ENCODE measurements around the gene COL27A1.

GRCh38 chr9:114357360-114357759, 202.0 kb downstream of the COL27A1 start:
- TF ChIP-seq, protein P1, sequence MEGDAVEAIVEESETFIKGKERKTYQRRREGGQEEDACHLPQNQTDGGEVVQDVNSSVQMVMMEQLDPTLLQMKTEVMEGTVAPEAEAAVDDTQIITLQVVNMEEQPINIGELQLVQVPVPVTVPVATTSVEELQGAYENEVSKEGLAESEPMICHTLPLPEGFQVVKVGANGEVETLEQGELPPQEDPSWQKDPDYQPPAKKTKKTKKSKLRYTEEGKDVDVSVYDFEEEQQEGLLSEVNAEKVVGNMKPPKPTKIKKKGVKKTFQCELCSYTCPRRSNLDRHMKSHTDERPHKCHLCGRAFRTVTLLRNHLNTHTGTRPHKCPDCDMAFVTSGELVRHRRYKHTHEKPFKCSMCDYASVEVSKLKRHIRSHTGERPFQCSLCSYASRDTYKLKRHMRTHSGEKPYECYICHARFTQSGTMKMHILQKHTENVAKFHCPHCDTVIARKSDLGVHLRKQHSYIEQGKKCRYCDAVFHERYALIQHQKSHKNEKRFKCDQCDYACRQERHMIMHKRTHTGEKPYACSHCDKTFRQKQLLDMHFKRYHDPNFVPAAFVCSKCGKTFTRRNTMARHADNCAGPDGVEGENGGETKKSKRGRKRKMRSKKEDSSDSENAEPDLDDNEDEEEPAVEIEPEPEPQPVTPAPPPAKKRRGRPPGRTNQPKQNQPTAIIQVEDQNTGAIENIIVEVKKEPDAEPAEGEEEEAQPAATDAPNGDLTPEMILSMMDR (IDR thresholded peaks at IDR 0.05): no peak
- TF ChIP-seq EZH2 (IDR thresholded peaks at IDR 0.05): no peak
